ENCODE results near the gene PRKCB. TPM values are rescaled to one million over a fixed set of nuclear protein-coding genes. Genes with fewer than 3 reads are reported as not detected.

The PRKCB gene
- total and polyA plus RNA-seq, 2 experiments from 2014 or later, result 3.7 to 16.4 TPM

DNA sequence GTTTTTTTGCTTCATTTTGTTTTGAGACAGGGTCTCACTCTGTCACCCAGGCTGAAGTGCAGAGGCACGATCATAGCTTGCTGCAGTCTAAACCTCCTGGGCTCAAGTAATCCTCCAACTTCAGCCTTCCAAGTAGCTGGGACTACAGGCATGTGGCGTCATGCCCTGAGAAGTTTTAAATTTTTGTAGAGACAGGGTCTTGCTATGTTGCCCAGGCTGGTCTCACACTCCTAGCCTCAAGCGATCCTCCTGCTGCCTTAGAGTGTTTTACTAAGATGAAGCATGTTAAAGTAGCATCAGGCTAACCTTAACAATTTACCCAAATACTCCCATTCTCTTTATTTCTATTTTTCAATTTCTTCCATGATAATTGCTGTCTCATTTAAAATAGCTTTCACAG is 371.1 kb downstream of the PRKCB start:
- Histone ChIP-seq H3K4me2 (no peak overlapping the region), H3K27ac (ENCODE audit: low read depth) (no peak overlapping the region), H3K27me3 (ENCODE audit: insufficient read depth) (no peaks in the 10 kb centered on the region), H3K36me3 (ENCODE audit: insufficient read depth) (no peaks in the 10 kb centered on the region), H3K79me2 (replicated peaks; ENCODE audit: insufficient read depth) (no peaks in the 10 kb centered on the region), H2AFZ (no peak overlapping the region), H4K20me1 (replicated peaks; ENCODE audit: insufficient read depth) (no peaks in the 10 kb centered on the region), H3F3A (replicated peaks; ENCODE audit: low read depth) (no peaks in the 10 kb centered on the region), H3K4me3 (no peak overlapping the region), H3K4me1 (ENCODE audit: insufficient read depth) (peaks cover 7% of the 10 kb centered on the region), H3K9me2 (ENCODE audit: insufficient read depth) (no peaks in the 10 kb centered on the region)
- no peak for ATAC-seq
- no peak overlapping the region for H3K27ac Mint-ChIP-seq
- peaks cover 33% of the 10 kb centered on the region for H3K4me1 Mint-ChIP-seq
- TF ChIP-seq STAT1 (IDR thresholded peaks at IDR 0.05; ENCODE audit: unreplicated experiment) (no peak), ZNF114 (CRISPR knock-in tag; IDR thresholded peaks at IDR 0.05) (no peak), POLR2AphosphoS5 (IDR thresholded peaks at IDR 0.05; ENCODE audit: low read depth) (no peak), NANOG (IDR thresholded peaks at IDR 0.05; ENCODE audit: borderline replicate concordance) (no peak), EZH2 (IDR thresholded peaks at IDR 0.05; ENCODE audit: low read depth, unreplicated experiment) (no peak), JUNB (IDR thresholded peaks at IDR 0.05; ENCODE audit: unreplicated experiment) (no peak), CREB1 (CRISPR knock-in tag; IDR thresholded peaks at IDR 0.05; ENCODE audit: low read depth) (no peak), ZNF331 (CRISPR knock-in tag; IDR thresholded peaks at IDR 0.05; ENCODE audit: low read depth) (no peak), EZH2phosphoT487 (IDR thresholded peaks at IDR 0.05; ENCODE audit: unreplicated experiment) (no peak)
- TF ChIP-seq, protein P1, sequence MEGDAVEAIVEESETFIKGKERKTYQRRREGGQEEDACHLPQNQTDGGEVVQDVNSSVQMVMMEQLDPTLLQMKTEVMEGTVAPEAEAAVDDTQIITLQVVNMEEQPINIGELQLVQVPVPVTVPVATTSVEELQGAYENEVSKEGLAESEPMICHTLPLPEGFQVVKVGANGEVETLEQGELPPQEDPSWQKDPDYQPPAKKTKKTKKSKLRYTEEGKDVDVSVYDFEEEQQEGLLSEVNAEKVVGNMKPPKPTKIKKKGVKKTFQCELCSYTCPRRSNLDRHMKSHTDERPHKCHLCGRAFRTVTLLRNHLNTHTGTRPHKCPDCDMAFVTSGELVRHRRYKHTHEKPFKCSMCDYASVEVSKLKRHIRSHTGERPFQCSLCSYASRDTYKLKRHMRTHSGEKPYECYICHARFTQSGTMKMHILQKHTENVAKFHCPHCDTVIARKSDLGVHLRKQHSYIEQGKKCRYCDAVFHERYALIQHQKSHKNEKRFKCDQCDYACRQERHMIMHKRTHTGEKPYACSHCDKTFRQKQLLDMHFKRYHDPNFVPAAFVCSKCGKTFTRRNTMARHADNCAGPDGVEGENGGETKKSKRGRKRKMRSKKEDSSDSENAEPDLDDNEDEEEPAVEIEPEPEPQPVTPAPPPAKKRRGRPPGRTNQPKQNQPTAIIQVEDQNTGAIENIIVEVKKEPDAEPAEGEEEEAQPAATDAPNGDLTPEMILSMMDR (conservative IDR thresholded peaks at IDR 0.05; ENCODE audit: low read depth in 2 of 2), result no peak
- TF ChIP-seq, protein P2, sequence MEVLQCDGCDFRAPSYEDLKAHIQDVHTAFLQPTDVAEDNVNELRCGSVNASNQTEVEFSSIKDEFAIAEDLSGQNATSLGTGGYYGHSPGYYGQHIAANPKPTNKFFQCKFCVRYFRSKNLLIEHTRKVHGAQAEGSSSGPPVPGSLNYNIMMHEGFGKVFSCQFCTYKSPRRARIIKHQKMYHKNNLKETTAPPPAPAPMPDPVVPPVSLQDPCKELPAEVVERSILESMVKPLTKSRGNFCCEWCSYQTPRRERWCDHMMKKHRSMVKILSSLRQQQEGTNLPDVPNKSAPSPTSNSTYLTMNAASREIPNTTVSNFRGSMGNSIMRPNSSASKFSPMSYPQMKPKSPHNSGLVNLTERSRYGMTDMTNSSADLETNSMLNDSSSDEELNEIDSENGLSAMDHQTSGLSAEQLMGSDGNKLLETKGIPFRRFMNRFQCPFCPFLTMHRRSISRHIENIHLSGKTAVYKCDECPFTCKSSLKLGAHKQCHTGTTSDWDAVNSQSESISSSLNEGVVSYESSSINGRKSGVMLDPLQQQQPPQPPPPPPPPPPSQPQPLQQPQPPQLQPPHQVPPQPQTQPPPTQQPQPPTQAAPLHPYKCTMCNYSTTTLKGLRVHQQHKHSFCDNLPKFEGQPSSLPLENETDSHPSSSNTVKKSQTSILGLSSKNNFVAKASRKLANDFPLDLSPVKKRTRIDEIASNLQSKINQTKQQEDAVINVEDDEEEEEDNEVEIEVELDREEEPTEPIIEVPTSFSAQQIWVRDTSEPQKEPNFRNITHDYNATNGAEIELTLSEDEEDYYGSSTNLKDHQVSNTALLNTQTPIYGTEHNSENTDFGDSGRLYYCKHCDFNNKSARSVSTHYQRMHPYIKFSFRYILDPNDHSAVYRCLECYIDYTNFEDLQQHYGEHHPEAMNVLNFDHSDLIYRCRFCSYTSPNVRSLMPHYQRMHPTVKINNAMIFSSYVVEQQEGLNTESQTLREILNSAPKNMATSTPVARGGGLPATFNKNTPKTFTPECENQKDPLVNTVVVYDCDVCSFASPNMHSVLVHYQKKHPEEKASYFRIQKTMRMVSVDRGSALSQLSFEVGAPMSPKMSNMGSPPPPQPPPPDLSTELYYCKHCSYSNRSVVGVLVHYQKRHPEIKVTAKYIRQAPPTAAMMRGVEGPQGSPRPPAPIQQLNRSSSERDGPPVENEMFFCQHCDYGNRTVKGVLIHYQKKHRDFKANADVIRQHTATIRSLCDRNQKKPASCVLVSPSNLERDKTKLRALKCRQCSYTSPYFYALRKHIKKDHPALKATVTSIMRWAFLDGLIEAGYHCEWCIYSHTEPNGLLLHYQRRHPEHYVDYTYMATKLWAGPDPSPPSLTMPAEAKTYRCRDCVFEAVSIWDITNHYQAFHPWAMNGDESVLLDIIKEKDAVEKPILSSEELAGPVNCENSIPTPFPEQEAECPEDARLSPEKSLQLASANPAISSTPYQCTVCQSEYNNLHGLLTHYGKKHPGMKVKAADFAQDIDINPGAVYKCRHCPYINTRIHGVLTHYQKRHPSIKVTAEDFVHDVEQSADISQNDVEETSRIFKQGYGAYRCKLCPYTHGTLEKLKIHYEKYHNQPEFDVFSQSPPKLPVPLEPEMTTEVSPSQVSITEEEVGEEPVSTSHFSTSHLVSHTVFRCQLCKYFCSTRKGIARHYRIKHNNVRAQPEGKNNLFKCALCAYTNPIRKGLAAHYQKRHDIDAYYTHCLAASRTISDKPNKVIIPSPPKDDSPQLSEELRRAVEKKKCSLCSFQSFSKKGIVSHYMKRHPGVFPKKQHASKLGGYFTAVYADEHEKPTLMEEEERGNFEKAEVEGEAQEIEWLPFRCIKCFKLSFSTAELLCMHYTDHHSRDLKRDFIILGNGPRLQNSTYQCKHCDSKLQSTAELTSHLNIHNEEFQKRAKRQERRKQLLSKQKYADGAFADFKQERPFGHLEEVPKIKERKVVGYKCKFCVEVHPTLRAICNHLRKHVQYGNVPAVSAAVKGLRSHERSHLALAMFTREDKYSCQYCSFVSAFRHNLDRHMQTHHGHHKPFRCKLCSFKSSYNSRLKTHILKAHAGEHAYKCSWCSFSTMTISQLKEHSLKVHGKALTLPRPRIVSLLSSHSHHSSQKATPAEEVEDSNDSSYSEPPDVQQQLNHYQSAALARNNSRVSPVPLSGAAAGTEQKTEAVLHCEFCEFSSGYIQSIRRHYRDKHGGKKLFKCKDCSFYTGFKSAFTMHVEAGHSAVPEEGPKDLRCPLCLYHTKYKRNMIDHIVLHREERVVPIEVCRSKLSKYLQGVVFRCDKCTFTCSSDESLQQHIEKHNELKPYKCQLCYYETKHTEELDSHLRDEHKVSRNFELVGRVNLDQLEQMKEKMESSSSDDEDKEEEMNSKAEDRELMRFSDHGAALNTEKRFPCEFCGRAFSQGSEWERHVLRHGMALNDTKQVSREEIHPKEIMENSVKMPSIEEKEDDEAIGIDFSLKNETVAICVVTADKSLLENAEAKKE (CRISPR knock-in tag; IDR thresholded peaks at IDR 0.05), result no peak
- TF ChIP-seq, protein P3, sequence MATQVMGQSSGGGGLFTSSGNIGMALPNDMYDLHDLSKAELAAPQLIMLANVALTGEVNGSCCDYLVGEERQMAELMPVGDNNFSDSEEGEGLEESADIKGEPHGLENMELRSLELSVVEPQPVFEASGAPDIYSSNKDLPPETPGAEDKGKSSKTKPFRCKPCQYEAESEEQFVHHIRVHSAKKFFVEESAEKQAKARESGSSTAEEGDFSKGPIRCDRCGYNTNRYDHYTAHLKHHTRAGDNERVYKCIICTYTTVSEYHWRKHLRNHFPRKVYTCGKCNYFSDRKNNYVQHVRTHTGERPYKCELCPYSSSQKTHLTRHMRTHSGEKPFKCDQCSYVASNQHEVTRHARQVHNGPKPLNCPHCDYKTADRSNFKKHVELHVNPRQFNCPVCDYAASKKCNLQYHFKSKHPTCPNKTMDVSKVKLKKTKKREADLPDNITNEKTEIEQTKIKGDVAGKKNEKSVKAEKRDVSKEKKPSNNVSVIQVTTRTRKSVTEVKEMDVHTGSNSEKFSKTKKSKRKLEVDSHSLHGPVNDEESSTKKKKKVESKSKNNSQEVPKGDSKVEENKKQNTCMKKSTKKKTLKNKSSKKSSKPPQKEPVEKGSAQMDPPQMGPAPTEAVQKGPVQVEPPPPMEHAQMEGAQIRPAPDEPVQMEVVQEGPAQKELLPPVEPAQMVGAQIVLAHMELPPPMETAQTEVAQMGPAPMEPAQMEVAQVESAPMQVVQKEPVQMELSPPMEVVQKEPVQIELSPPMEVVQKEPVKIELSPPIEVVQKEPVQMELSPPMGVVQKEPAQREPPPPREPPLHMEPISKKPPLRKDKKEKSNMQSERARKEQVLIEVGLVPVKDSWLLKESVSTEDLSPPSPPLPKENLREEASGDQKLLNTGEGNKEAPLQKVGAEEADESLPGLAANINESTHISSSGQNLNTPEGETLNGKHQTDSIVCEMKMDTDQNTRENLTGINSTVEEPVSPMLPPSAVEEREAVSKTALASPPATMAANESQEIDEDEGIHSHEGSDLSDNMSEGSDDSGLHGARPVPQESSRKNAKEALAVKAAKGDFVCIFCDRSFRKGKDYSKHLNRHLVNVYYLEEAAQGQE (IDR thresholded peaks at IDR 0.05; ENCODE audit: unreplicated experiment), result no peak
- TF ChIP-seq, protein P4, sequence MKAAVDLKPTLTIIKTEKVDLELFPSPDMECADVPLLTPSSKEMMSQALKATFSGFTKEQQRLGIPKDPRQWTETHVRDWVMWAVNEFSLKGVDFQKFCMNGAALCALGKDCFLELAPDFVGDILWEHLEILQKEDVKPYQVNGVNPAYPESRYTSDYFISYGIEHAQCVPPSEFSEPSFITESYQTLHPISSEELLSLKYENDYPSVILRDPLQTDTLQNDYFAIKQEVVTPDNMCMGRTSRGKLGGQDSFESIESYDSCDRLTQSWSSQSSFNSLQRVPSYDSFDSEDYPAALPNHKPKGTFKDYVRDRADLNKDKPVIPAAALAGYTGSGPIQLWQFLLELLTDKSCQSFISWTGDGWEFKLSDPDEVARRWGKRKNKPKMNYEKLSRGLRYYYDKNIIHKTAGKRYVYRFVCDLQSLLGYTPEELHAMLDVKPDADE (IDR thresholded peaks at IDR 0.05), result no peak
- H3K4me3 Mint-ChIP-seq, result no peak overlapping the region
- H3K9me3 Mint-ChIP-seq, result no peaks in the 10 kb centered on the region
- H3K36me3 Mint-ChIP-seq (ENCODE audit: low read depth), result peaks cover 6% of the 10 kb centered on the region; the same call in 2 of the 3 replicates
- DNase-seq (ENCODE audit: low spot score), result no peak
- H3K27me3 Mint-ChIP-seq (ENCODE audit: insufficient read depth, low read depth, poor library complexity), result peaks cover 8% of the 10 kb centered on the region
